ENCODE measurements around the gene MORN4.
"Not testable (repeated sequence)": the region's sequence is repeated elsewhere in the genome, so short reads cannot be mapped to it uniquely, and the experiment has no call there.

The MORN4 gene

GRCh38 chr10:97578171-97578844 lies 55.0 kb downstream of the MORN4 start:
- H3K9me3 ChIP-seq (ENCODE audit: low read length), result no peaks in the 10 kb centered on the region
- no peak overlapping the region for H3K9ac ChIP-seq (ENCODE audit: low read length)
- no peak overlapping the region for H3K4me3 ChIP-seq (ENCODE audit: low read depth in 1 of 2, low read length in 2 of 2)
- no peak overlapping the region for H3K27ac ChIP-seq (ENCODE audit: low read depth, low read length)
- no peaks in the 10 kb centered on the region for H3K36me3 ChIP-seq (ENCODE audit: insufficient read depth, low read length)
- peaks cover 4% of the 10 kb centered on the region for H3K4me1 ChIP-seq (ENCODE audit: insufficient read depth, low read length)
- H3K27me3 ChIP-seq (ENCODE audit: control insufficient read depth in 1 of 2, insufficient read depth in 2 of 2, low read length in 2 of 2), result no peaks in the 10 kb centered on the region

GRCh38 chr10:97577701-97578100 lies 55.6 kb downstream of the MORN4 start:
- Histone ChIP-seq H3K4me1 (ENCODE audit: insufficient read depth, low read length) (peaks cover 4% of the 10 kb centered on the region), H3K9ac (ENCODE audit: low read length) (no peak overlapping the region), H3K27ac (ENCODE audit: low read depth, low read length) (no peak overlapping the region), H3K9me3 (ENCODE audit: low read length) (no peaks in the 10 kb centered on the region), H3K36me3 (ENCODE audit: insufficient read depth, low read length) (no peaks in the 10 kb centered on the region), H3K27me3 (ENCODE audit: control insufficient read depth in 1 of 2, insufficient read depth in 2 of 2, low read length in 2 of 2) (no peaks in the 10 kb centered on the region), H3K4me3 (ENCODE audit: low read depth in 1 of 2, low read length in 2 of 2) (no peak overlapping the region)

GRCh38 chr10:97576487-97576886 lies 56.8 kb downstream of the MORN4 start:
- H3K27me3 ChIP-seq (ENCODE audit: control insufficient read depth in 1 of 2, insufficient read depth in 2 of 2, low read length in 2 of 2); H3K4me3 ChIP-seq (ENCODE audit: low read depth in 1 of 2, low read length in 2 of 2); H3K27ac ChIP-seq (ENCODE audit: low read depth, low read length); H3K9ac ChIP-seq (ENCODE audit: low read length); H3K9me3 ChIP-seq (ENCODE audit: low read length); H3K36me3 ChIP-seq (ENCODE audit: insufficient read depth, low read length); H3K4me1 ChIP-seq (ENCODE audit: insufficient read depth, low read length): not testable (repeated sequence)

GRCh38 chr10:97575127-97575668 lies 58.1 kb downstream of the MORN4 start:
- Histone ChIP-seq H3K27me3 (ENCODE audit: control insufficient read depth in 1 of 2, insufficient read depth in 2 of 2, low read length in 2 of 2) (no peaks in the 10 kb centered on the region), H3K9ac (ENCODE audit: low read length) (no peak overlapping the region), H3K36me3 (ENCODE audit: insufficient read depth, low read length) (no peaks in the 10 kb centered on the region), H3K4me1 (ENCODE audit: insufficient read depth, low read length) (peaks cover 4% of the 10 kb centered on the region), H3K4me3 (ENCODE audit: low read depth in 1 of 2, low read length in 2 of 2) (no peak overlapping the region), H3K9me3 (ENCODE audit: low read length) (no peaks in the 10 kb centered on the region), H3K27ac (ENCODE audit: low read depth, low read length) (no peak overlapping the region)

- no peak overlapping the region for H3K4me3 ChIP-seq (ENCODE audit: low read depth in 1 of 2, low read length in 2 of 2)
- H3K36me3 ChIP-seq (ENCODE audit: insufficient read depth, low read length), result no peaks in the 10 kb centered on the region
- H3K9ac ChIP-seq (ENCODE audit: low read length), result no peak overlapping the region
- H3K27ac ChIP-seq (ENCODE audit: low read depth, low read length), result no peak overlapping the region
- H3K9me3 ChIP-seq (ENCODE audit: low read length), result no peaks in the 10 kb centered on the region
- peaks cover 4% of the 10 kb centered on the region for H3K4me1 ChIP-seq (ENCODE audit: insufficient read depth, low read length)
- no peaks in the 10 kb centered on the region for H3K27me3 ChIP-seq (ENCODE audit: control insufficient read depth in 1 of 2, insufficient read depth in 2 of 2, low read length in 2 of 2)
These were observed 58.8 kb downstream of the MORN4 start for GRCh38 chr10:97574374-97575126.

- Histone ChIP-seq H3K9me3 (ENCODE audit: low read length) (no peaks in the 10 kb centered on the region), H3K36me3 (ENCODE audit: insufficient read depth, low read length) (peaks cover 6% of the 10 kb centered on the region), H3K27ac (ENCODE audit: low read depth, low read length) (no peak overlapping the region), H3K4me3 (ENCODE audit: low read depth in 1 of 2, low read length in 2 of 2) (no peak overlapping the region), H3K9ac (ENCODE audit: low read length) (no peak overlapping the region), H3K27me3 (ENCODE audit: control insufficient read depth in 1 of 2, insufficient read depth in 2 of 2, low read length in 2 of 2) (no peaks in the 10 kb centered on the region), H3K4me1 (ENCODE audit: insufficient read depth, low read length) (peaks cover 4% of the 10 kb centered on the region)
These were observed 59.6 kb downstream of the MORN4 start for GRCh38 chr10:97573672-97574071.

GRCh38 chr10:97573021-97573420 lies 60.3 kb downstream of the MORN4 start:
- no peaks in the 10 kb centered on the region for H3K27me3 ChIP-seq (ENCODE audit: control insufficient read depth in 1 of 2, insufficient read depth in 2 of 2, low read length in 2 of 2)
- H3K4me1 ChIP-seq (ENCODE audit: insufficient read depth, low read length), result peaks cover 4% of the 10 kb centered on the region
- H3K4me3 ChIP-seq (ENCODE audit: low read depth in 1 of 2, low read length in 2 of 2), result no peak overlapping the region
- no peaks in the 10 kb centered on the region for H3K9me3 ChIP-seq (ENCODE audit: low read length)
- H3K27ac ChIP-seq (ENCODE audit: low read depth, low read length), result no peak overlapping the region
- peaks cover 6% of the 10 kb centered on the region for H3K36me3 ChIP-seq (ENCODE audit: insufficient read depth, low read length)
- no peak overlapping the region for H3K9ac ChIP-seq (ENCODE audit: low read length)

GRCh38 chr10:97572214-97572989 lies 60.9 kb downstream of the MORN4 start, which contains the start of gene ANKRD2:
TSS of gene ANKRD2 (plus strand) at chr10:97572779. CDS start at chr10:97572789, 10 bp downstream.
- Histone ChIP-seq H3K9ac (ENCODE audit: low read length) (no peak within 1 kb of the TSS), H3K4me1 (ENCODE audit: insufficient read depth, low read length) (peaks cover 4% of the 10 kb centered on the region), H3K27me3 (ENCODE audit: control insufficient read depth in 1 of 2, insufficient read depth in 2 of 2, low read length in 2 of 2) (no peaks in the 10 kb centered on the region), H3K9me3 (ENCODE audit: low read length) (no peaks in the 10 kb centered on the region), H3K36me3 (ENCODE audit: insufficient read depth, low read length) (peaks cover 6% of the 10 kb centered on the region), H3K4me3 (ENCODE audit: low read depth in 1 of 2, low read length in 2 of 2) (no peak within 1 kb of the TSS), H3K27ac (ENCODE audit: low read depth, low read length) (no peak within 1 kb of the TSS)

- Histone ChIP-seq H3K27ac (ENCODE audit: low read depth, low read length) (no peak overlapping the region), H3K4me3 (ENCODE audit: low read depth in 1 of 2, low read length in 2 of 2) (no peak overlapping the region), H3K36me3 (ENCODE audit: insufficient read depth, low read length) (peaks cover 6% of the 10 kb centered on the region), H3K4me1 (ENCODE audit: insufficient read depth, low read length) (peaks cover 4% of the 10 kb centered on the region), H3K27me3 (ENCODE audit: control insufficient read depth in 1 of 2, insufficient read depth in 2 of 2, low read length in 2 of 2) (no peaks in the 10 kb centered on the region), H3K9me3 (ENCODE audit: low read length) (no peaks in the 10 kb centered on the region), H3K9ac (ENCODE audit: low read length) (no peak overlapping the region)
These were observed 61.7 kb downstream of the MORN4 start for GRCh38 chr10:97571622-97572021.

- no peak overlapping the region for H3K4me3 ChIP-seq (ENCODE audit: low read depth in 1 of 2, low read length in 2 of 2)
- H3K9ac ChIP-seq (ENCODE audit: low read length), result no peak overlapping the region
- peaks cover 4% of the 10 kb centered on the region for H3K4me1 ChIP-seq (ENCODE audit: insufficient read depth, low read length)
- no peaks in the 10 kb centered on the region for H3K9me3 ChIP-seq (ENCODE audit: low read length)
- peaks cover 6% of the 10 kb centered on the region for H3K36me3 ChIP-seq (ENCODE audit: insufficient read depth, low read length)
- no peak overlapping the region for H3K27ac ChIP-seq (ENCODE audit: low read depth, low read length)
- H3K27me3 ChIP-seq (ENCODE audit: control insufficient read depth in 1 of 2, insufficient read depth in 2 of 2, low read length in 2 of 2), result no peaks in the 10 kb centered on the region
These were observed 62.4 kb downstream of the MORN4 start for GRCh38 chr10:97570789-97571471.
